ENCODE data around the gene TMEM179.

DNA sequence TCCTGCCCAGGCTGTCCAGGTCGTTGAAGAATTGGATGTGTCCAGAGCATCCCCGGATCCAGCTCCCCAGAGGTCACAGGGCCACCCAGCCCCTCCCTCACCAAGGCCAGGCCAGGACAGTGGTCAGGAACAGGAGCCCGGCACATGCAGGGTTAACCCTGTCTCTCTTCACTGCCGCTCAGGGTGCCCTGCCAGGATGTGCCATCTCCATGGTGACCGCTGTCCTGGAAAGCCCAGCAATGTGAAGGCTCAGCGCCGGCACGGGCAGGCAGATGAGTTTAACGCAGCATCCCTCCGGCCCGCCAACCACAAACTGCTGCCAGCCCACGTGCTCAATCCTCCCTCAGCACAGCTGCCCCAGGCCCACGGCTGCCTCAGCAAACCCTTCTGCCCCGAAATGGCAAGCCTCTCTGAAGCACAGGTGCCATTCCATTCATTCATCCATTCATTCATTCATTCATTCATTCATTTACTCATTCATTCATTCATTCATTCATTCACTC lies 4.4 kb downstream of the TMEM179 start:
- TF ChIP-seq EZH2phosphoT487 (IDR thresholded peaks at IDR 0.05; ENCODE audit: low read depth, severe bottlenecking, unreplicated experiment), result no peak
- TF ChIP-seq, protein P1, sequence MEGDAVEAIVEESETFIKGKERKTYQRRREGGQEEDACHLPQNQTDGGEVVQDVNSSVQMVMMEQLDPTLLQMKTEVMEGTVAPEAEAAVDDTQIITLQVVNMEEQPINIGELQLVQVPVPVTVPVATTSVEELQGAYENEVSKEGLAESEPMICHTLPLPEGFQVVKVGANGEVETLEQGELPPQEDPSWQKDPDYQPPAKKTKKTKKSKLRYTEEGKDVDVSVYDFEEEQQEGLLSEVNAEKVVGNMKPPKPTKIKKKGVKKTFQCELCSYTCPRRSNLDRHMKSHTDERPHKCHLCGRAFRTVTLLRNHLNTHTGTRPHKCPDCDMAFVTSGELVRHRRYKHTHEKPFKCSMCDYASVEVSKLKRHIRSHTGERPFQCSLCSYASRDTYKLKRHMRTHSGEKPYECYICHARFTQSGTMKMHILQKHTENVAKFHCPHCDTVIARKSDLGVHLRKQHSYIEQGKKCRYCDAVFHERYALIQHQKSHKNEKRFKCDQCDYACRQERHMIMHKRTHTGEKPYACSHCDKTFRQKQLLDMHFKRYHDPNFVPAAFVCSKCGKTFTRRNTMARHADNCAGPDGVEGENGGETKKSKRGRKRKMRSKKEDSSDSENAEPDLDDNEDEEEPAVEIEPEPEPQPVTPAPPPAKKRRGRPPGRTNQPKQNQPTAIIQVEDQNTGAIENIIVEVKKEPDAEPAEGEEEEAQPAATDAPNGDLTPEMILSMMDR (IDR thresholded peaks at IDR 0.05; ENCODE audit: poor library complexity), result no peak
